Activated naive CD8-positive, alpha-beta T cell treated with anti-CD3 and anti-CD28 coated beads for 36 hours (primary cell): ENCODE measurements around the gene ST6GAL1. TPM values are rescaled to one million over a fixed set of nuclear protein-coding genes. Genes with fewer than 3 reads are reported as not detected.
A peak's percentile ranks its signal among the peaks of the same experiment; 100 is the strongest.
"Not testable (repeated sequence)": the region's sequence is repeated elsewhere in the genome, so short reads cannot be mapped to it uniquely, and the experiment has no call there.

Source experiments
- DNase-seq: peaks from one replicate; pipeline ENCODE4 v3.0.0; 2021
- H3K27ac Mint-ChIP-seq: one replicate; pipeline ENCODE4 v1.8.0; 2022; ENCODE audit warnings: mild to moderate bottlenecking, moderate library complexity, mixed read lengths
- H3K27me3 Mint-ChIP-seq: one replicate; pipeline ENCODE4 v1.8.0; 2022; ENCODE audit warnings: mild to moderate bottlenecking, mixed read lengths
- H3K36me3 Mint-ChIP-seq: one replicate; pipeline ENCODE4 v1.8.0; 2021; ENCODE audit warnings: mild to moderate bottlenecking, mixed read lengths
- H3K4me1 Mint-ChIP-seq: one replicate; pipeline ENCODE4 v1.8.0; 2021; ENCODE audit warnings: mixed read lengths
- H3K4me3 Mint-ChIP-seq: one replicate; pipeline ENCODE4 v1.8.0; 2022; ENCODE audit warnings: mild to moderate bottlenecking, moderate library complexity, mixed read lengths
- H3K9me3 Mint-ChIP-seq: one replicate; pipeline ENCODE4 v1.8.0; 2022; ENCODE audit warnings: mixed read lengths
- total RNA-seq, 2 experiments: library from RNA; stranded (reverse); gene quantifications; one replicate each; pipeline ENCODE4 v1.2.3, GENCODE V29; 2021

ST6GAL1 gene
- total RNA-seq, 2 experiments from 2014 or later = 97.4 to 98.8 TPM

DNA sequence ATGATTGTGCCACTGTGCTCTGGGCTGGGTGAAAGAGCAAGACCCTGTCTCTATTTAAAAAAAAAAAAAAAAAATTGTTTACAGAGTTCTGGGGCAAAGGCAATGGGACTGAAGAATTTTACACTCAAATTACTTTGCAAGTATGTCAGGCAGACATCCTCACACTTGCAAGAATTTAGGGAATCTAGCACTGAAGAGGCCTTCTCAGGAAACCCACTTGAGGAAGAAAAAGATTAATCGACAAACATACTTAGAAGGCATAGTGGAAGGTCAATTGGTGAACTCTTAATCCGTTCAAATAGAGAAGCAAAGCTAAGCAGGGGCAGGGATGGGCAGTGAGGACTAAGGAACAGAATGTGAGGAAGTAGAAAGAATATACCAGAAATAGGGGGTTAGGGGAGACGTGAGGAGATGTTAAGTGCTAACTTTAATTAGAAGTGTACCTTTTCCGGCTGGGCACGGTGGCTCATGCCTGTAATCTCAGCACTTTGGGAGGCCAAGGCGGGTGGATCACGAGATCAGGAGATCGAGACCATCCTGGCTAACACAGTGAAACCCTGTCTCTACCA, 15.0 kb downstream of the ST6GAL1 start:
- H3K9me3 Mint-ChIP-seq = no peaks in the 10 kb centered on the region
- peaks cover 41% of the 10 kb centered on the region for H3K36me3 Mint-ChIP-seq
- H3K4me1 Mint-ChIP-seq = peaks cover 16% of the 10 kb centered on the region
- H3K4me3 Mint-ChIP-seq = no peak overlapping the region
- no peak for DNase-seq
- H3K27me3 Mint-ChIP-seq = no peaks in the 10 kb centered on the region
- H3K27ac Mint-ChIP-seq = no peak overlapping the region

DNA sequence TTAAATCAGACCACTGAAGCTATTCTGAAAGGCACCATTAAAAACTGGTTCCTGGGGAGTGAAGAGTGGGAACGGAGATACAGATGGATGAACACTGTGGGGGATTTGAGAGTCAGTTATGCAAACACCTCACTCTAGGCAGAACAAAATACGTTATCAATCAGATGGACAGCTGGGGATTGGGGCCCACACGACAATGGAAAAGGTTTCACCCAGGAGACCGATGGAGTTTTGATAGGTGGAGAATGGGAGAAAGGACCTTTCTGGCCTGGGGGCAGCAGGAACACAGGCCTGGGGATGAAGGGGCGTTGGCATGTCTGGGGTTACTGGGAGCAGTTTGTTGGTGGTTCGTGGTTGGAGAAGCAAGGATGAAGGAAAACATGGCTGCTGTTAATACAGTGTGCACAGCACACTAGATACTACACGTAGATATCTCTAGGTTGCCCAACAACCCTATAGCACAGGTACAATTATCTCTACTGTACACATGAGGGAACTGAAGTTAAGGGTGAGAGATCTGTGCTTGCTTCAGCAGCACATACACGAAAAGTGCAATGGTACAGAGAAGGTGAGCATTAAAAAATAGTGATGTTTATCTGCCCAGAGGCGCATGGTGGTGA, 16.5 kb downstream of the ST6GAL1 start:
- Mint-ChIP-seq H3K9me3 (peaks cover 2% of the 10 kb centered on the region), H3K36me3 (peaks cover 55% of the 10 kb centered on the region), H3K27ac (no peak overlapping the region), H3K4me1 (peaks cover 14% of the 10 kb centered on the region), H3K4me3 (no peak overlapping the region), H3K27me3 (no peaks in the 10 kb centered on the region)
- no peak for DNase-seq

DNA sequence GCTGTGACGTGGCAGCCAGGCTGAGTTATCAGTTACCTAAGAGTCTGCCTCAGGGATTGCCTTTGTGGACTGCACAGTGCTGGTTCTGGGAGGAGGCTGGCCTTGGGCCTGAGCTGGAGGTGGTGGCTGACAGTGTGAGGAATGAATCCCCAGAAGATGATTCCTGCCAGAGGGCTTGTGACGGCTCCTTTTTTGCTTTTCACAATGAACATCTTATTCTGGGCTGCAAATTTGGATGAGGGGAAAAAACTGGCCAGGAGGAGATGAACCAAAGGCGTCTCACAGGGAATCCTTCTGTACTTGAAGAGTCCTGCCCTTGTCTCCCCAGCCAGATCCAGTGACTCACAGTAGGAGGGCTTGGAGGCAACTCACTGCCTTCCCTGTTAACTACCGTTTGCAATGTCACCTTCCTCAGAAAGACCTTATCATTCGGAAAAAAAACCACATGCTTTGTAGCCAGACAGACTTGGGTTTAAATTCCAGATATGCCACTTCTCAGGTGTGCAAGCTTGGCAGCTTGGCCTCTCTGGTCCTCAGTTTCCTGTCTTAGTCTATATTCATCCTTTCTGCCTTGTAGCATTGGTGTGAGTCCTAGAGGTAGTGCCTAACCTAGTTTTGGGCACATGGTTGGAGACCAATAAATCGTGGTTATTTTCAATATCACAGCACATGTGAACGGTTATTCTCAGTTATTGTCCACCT, 19.1 kb downstream of the ST6GAL1 start:
- H3K4me1 Mint-ChIP-seq = peaks cover 38% of the 10 kb centered on the region
- no peak overlapping the region for H3K4me3 Mint-ChIP-seq
- no peak overlapping the region for H3K27ac Mint-ChIP-seq
- no peaks in the 10 kb centered on the region for H3K27me3 Mint-ChIP-seq
- H3K9me3 Mint-ChIP-seq = peaks cover 11% of the 10 kb centered on the region
- DNase-seq = no peak
- peaks cover 56% of the 10 kb centered on the region for H3K36me3 Mint-ChIP-seq

DNA sequence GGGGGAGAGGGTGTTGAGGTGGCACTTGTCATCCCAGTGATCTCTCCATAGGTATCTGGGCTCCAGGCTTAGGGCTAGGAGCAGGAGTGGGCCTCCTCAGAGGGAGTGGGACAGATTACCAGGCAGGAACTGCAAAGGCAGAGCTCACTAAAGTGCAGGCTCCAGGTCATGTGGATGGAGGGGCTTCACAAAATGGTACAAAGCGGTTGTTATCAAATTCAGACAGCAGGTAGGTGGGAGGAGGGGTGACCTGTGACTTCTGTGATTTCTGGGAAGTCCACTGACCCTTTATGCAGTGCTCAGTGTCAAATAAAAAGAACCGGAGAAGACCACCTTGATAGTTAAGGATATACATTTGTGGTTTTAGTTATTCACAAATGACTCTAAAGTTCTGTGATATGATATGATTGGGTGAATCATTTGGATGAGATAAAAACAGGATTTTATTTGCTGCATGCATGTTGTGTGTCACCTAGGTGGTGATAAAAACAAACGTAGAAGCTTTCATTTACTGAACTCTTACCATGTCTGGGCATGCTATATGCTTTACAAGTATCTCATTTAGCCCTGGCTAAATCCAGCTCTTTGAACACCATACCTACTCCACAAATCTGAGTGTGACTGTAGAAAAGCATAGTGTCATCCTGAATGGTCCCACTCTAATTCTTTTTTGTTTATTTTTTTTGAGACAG, 20.2 kb downstream of the ST6GAL1 start:
- H3K27ac Mint-ChIP-seq = no peak overlapping the region
- peaks cover 60% of the 10 kb centered on the region for H3K36me3 Mint-ChIP-seq
- DNase-seq = no peak
- H3K27me3 Mint-ChIP-seq = no peaks in the 10 kb centered on the region
- H3K4me1 Mint-ChIP-seq = peaks cover 42% of the 10 kb centered on the region
- no peak overlapping the region for H3K4me3 Mint-ChIP-seq
- peaks cover 15% of the 10 kb centered on the region for H3K9me3 Mint-ChIP-seq

DNA sequence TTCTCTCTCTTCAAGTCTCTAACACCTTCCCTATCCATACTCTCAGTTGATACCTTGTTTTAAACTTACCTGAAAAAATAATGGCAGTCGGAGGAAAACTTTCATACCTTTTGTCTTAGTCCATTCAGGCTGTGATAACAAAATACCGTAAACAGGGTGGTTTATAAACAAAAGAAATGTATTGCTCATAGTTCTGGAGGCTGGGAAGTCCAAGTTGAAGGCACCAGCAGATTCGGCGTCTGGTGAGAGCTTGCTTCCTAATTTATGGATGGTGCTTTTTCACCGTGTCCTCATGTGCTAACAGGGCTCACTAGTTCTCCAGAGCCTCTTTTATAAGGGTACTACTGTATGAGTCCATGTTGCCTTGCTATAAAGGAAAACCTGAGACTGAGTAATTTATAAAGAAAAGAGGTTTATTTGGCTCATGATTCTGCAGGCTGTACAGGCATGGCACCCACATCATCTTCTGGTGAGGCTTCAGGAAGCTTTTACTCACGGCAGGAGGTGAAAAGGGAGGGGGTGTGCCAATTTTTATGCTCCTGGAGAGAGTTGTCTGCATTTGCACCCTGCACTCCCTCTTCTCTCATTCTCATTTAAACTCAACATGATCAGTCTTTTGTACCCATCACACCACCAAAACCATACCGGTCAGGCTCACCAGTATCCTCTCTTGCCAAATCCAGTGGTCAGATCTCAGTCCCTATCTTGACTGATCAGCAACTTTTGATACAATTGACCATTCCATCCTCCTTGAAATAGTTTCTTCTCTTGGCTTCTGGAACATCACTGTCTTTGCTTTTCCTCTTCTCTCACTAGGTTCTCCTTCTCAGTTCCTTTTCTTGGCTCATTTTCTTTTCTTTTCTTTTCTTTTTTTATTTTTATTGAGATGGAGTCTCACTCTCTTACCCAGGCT, 21.6 kb downstream of the ST6GAL1 start:
- no peak overlapping the region for H3K4me3 Mint-ChIP-seq
- H3K4me1 Mint-ChIP-seq = peaks cover 46% of the 10 kb centered on the region
- H3K27me3 Mint-ChIP-seq = no peaks in the 10 kb centered on the region
- peak overlapping the region; percentile 69 for H3K27ac Mint-ChIP-seq
- peaks cover 15% of the 10 kb centered on the region for H3K9me3 Mint-ChIP-seq
- H3K36me3 Mint-ChIP-seq = peaks cover 65% of the 10 kb centered on the region
- no peak for DNase-seq

DNA sequence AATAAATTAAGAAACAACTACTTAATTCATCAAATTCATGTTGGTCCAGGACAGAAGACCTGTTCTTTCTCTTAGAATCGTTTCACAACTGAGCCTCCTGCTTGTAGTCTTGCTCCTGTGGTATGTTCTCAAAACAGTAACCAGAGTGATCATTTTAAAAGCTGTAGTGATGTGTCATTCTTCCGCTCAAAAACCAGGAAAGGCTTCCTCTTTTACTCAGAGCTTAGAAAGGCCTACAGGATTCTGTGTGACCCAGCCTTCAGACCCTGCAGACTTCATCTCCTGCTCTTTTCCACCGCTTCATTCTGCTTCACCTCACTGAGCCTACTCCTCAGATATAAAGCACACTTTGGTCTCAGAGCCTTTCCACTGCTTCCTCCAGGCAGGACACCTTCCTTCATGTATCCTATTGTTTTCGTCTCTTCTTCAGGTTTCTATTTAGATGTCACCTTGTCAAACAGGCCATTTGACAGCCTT, 22.7 kb downstream of the ST6GAL1 start:
- H3K9me3 Mint-ChIP-seq = peaks cover 15% of the 10 kb centered on the region
- H3K4me3 Mint-ChIP-seq = peak overlapping the region; percentile 2
- peaks cover 64% of the 10 kb centered on the region for H3K36me3 Mint-ChIP-seq
- peak overlapping the region; percentile 69 for H3K27ac Mint-ChIP-seq
- DNase-seq = no peak
- H3K27me3 Mint-ChIP-seq = no peaks in the 10 kb centered on the region
- peaks cover 46% of the 10 kb centered on the region for H3K4me1 Mint-ChIP-seq

DNA sequence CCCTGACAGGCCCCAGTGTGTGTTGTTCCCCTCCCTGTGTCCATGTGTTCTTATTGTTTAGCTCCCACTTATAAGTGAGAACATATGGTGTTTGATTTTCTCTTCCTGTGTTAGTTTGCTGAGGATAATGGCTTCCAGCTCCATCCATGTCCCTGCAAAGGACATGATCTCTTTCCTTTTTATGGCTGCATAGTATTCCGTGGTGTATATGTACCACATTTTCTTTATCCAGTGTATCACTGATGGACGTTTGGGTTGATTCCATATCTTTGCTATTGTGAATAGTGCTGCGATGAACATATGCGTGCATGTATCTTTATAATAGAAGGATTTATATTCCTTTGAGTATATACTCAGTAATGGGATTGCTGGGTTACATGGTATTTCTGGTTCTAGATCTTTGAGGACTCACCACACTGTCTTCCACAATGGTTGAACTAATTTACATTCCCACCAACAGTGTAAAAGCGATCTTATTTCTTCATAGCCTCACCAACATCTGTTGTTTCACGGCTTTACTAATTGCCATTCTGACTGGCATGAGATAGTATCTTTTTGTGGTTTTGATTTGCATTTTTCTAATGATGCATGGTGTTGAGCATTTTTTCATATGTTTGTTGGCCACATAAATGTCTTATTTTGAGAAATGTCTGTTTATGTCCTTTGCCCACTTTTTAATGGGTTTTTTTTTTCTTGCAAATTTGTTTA, 23.8 kb downstream of the ST6GAL1 start:
- H3K27me3 Mint-ChIP-seq, DNase-seq, H3K27ac Mint-ChIP-seq, H3K4me3 Mint-ChIP-seq: not testable (repeated sequence)
- Mint-ChIP-seq H3K9me3 (peaks cover 15% of the 10 kb centered on the region), H3K36me3 (peaks cover 58% of the 10 kb centered on the region), H3K4me1 (peaks cover 49% of the 10 kb centered on the region)

DNA sequence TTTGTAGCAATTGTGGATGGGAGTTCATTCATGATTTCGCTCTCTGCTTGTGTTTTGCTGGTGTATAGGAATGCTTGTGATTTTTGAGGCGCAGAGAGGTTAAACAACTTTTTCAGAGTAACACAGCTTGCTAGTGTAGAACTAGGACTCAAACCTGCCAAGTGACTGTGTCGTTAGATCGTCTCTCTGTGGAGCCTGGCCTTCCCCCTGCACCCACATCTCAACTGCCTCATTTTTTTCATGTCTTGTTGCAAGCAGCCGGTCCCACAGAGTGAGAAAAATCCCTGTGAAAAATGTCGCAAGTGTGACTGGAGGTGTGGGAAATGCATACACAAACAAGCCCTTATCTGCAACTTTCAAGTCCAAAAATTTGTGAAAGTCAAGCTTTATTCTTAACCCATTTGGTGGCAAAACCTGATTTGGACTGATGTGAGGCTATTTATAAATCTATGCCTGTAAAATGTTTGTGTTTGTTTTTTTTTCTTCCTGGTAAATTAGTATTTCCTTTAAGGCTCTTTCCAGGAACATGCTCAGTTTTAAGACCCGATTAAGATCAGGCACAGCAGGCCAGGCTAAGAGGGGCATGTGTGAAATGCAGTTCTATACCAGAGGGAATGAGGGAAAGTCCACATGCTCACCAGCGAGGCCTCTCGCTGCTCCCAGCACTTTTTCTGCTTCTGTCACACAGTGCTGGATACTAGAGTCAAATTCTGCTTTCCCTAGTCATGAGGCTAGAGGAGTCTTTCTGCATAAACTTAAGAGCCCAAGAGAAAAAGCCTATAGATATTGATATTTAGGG, 25.8 kb downstream of the ST6GAL1 start:
- peaks cover 49% of the 10 kb centered on the region for H3K36me3 Mint-ChIP-seq
- H3K4me1 Mint-ChIP-seq = peaks cover 50% of the 10 kb centered on the region
- peaks cover 15% of the 10 kb centered on the region for H3K9me3 Mint-ChIP-seq
- no peak overlapping the region for H3K27ac Mint-ChIP-seq
- H3K4me3 Mint-ChIP-seq = no peak overlapping the region
- H3K27me3 Mint-ChIP-seq = no peaks in the 10 kb centered on the region
- no peak for DNase-seq

DNA sequence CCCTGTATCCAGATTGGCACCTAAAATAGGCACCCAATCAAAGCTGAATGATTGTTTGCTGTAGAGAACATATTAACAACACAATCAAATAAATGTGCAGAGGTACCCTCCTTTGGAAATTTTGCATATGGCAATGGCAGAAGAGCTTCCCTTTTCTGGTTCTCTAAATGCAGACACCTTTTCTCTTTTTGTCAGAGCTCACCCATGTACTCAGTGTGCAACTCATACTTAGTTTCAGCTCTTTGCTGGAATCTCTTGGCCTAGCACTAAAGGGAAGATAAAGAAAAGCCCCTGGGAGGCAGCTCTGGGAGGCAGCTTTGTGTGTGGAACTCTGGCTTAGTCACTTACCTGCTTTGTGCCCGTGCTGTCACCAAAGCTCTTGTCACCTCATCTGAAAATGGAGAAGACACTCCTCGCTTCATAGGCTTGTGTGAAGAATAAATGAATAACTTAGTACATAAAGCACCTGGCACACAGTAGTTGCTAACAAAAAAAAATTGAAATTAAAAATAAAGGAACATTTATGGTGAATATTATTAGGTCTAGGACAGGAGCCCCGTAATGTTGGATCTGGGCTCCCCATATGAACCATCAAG, 28.8 kb downstream of the ST6GAL1 start:
- no peaks in the 10 kb centered on the region for H3K27me3 Mint-ChIP-seq
- no peak overlapping the region for H3K4me3 Mint-ChIP-seq
- H3K9me3 Mint-ChIP-seq = peaks cover 6% of the 10 kb centered on the region
- no peak for DNase-seq
- H3K4me1 Mint-ChIP-seq = peaks cover 33% of the 10 kb centered on the region
- no peak overlapping the region for H3K27ac Mint-ChIP-seq
- peaks cover 28% of the 10 kb centered on the region for H3K36me3 Mint-ChIP-seq

DNA sequence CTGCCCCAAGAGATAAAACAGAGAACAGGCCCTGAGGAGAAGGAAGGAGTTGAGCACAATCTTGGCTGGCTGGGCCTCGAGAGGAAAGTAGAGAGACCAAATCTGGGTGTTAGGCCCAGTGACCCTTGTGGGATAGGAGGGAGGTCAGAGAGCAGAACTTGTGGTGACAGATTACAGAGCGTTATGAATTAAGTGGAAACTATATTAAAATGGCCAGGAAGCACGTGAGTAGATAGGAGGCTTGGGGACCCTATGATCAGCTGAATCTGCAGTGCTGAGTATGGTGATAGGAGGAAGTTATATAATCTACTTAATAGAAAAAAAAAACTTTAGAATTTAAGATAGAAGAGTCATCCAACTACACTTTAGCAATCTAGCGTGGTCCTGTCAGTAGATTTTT, 30.0 kb downstream of the ST6GAL1 start:
- H3K9me3 Mint-ChIP-seq = no peaks in the 10 kb centered on the region
- H3K4me3 Mint-ChIP-seq = no peak overlapping the region
- no peaks in the 10 kb centered on the region for H3K27me3 Mint-ChIP-seq
- H3K36me3 Mint-ChIP-seq = peaks cover 18% of the 10 kb centered on the region
- H3K4me1 Mint-ChIP-seq = peaks cover 34% of the 10 kb centered on the region
- H3K27ac Mint-ChIP-seq = no peak overlapping the region
- no peak for DNase-seq

DNA sequence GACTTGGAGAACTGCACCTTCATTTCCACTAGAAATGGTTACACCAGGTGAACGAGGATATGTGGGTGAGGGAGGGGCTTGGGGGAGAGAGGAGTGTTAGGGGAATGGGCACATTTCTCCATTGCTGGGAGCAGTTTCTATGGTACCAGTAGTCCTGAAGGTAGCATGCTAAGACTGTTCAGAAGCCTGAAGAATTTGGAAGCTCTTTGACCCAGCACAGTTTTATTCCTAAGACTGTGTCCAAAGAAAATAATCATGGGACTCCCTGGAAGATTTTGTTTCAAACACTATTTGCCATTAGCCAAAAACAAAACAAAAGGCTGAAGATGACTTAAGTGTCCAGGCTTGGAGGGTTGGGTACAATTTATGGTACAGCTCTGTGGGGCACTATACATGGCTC, 32.1 kb downstream of the ST6GAL1 start:
- no peak overlapping the region for H3K27ac Mint-ChIP-seq
- no peaks in the 10 kb centered on the region for H3K9me3 Mint-ChIP-seq
- no peak for DNase-seq
- H3K27me3 Mint-ChIP-seq = no peaks in the 10 kb centered on the region
- H3K4me1 Mint-ChIP-seq = peaks cover 30% of the 10 kb centered on the region
- peaks cover 8% of the 10 kb centered on the region for H3K36me3 Mint-ChIP-seq
- no peak overlapping the region for H3K4me3 Mint-ChIP-seq

DNA sequence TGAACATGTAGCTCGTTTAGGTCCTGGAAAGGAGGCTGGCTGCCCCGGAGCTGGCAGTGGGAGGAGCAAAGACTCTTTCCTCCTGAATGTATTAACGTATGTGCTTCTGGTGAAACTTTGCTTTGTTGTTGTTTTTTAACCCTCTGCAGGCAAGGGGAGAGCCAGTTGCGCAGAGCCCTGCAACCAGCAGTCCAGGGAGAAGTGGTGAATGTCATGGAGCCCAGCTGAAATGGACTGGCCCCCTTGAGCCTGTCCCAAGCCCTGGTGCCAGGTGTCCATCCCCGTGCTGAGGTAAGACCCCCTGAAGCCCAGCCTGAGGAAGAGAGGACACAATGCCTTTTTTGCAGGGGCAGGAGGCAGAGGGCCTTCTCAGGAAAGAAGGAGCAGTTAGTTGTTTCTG, 33.3 kb downstream of the ST6GAL1 start:
- peaks cover 16% of the 10 kb centered on the region for H3K36me3 Mint-ChIP-seq
- H3K27ac Mint-ChIP-seq = no peak overlapping the region
- no peak overlapping the region for H3K4me3 Mint-ChIP-seq
- no peaks in the 10 kb centered on the region for H3K9me3 Mint-ChIP-seq
- no peaks in the 10 kb centered on the region for H3K27me3 Mint-ChIP-seq
- peaks cover 36% of the 10 kb centered on the region for H3K4me1 Mint-ChIP-seq
- DNase-seq = no peak

DNA sequence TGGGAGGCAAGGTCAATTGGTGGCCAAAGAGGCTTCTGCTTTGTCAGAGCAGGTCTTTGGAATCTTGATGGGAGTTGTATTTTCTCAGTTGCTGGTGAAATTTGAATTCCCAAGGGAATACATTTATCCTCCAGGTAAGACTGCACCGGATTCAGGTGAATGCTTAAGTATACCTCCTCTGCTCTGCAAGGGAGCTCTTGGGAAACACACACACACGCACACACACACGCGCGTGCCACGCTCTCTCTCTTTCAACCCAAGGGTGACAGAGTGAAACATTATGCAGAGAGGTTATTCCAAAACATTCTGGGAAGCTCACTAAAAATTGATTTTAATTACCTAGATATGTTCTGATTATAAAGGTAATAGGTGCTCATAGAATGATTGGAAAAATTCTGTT, 33.7 kb downstream of the ST6GAL1 start:
- DNase-seq = no peak
- H3K4me1 Mint-ChIP-seq = peaks cover 34% of the 10 kb centered on the region
- peak overlapping the region; percentile 19 for H3K27ac Mint-ChIP-seq
- peaks cover 17% of the 10 kb centered on the region for H3K36me3 Mint-ChIP-seq
- no peaks in the 10 kb centered on the region for H3K27me3 Mint-ChIP-seq
- no peak overlapping the region for H3K4me3 Mint-ChIP-seq
- H3K9me3 Mint-ChIP-seq = no peaks in the 10 kb centered on the region
